WERI-Rb-1 (cell line): ENCODE data around the gene GADL1.

Source experiments
- DNase-seq: peaks from one replicate; pipeline ENCODE4 v3.0.0-alpha.2; 2020
- H3K27ac ChIP-seq: fragments of 250-450 bp; sonication (Bioruptor Pico); 2 replicates; pipeline ENCODE4 v1.5.1; 2020; ENCODE audit warnings: mild to moderate bottlenecking, moderate library complexity
- H3K27me3 ChIP-seq: fragments of 250-450 bp; sonication (Bioruptor Pico); 2 replicates; pipeline ENCODE4 v1.5.1; 2021; ENCODE audit warnings: mild to moderate bottlenecking, low read depth, moderate library complexity; ENCODE audit not compliant: insufficient read depth, severe bottlenecking
- H3K36me3 ChIP-seq: fragments of 250-450 bp; sonication (Bioruptor Pico); 2 replicates; pipeline ENCODE4 v1.5.1; 2020; ENCODE audit warnings: mild to moderate bottlenecking, moderate library complexity
- H3K4me3 ChIP-seq: 2 replicates; pipeline ENCODE4 v1.5.1; 2011; ENCODE audit warnings: low read depth, mild to moderate bottlenecking, control low read depth, low read length
- H3K9me3 ChIP-seq: fragments of 250-450 bp; sonication (Bioruptor Pico); 2 replicates; pipeline ENCODE4 v1.5.1; 2021; ENCODE audit warnings: mild to moderate bottlenecking, moderate library complexity; ENCODE audit not compliant: severe bottlenecking
- TF ChIP-seq, protein P1 (sequence below): IDR thresholded peaks from 2 replicates; pipeline ENCODE4 v1.5.1; 2011; ENCODE audit warnings: low read depth, mild to moderate bottlenecking, control low read depth, inconsistent platforms, low read length

GADL1 gene

DNA sequence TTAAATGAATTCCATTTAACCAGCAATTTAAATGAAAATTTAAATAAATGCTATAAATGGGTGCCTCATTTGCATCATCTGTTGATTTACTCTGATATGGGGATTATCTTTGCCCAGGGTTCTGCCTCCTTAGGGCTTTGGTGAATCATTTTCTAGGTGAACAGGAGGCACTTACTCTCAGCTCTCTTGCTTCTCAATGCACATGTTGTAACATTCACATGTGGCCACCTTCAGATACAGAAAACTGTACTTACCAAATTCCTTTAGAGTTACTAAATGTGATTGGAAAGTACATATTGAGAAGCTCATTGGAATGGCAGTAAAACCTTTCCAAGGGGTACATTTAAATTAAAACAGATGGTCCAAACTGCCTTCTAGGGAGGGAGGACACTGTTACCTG is 20.8 kb downstream of the GADL1 start:
- H3K9me3 ChIP-seq: no peaks in the 10 kb centered on the region
- TF ChIP-seq, protein P1, sequence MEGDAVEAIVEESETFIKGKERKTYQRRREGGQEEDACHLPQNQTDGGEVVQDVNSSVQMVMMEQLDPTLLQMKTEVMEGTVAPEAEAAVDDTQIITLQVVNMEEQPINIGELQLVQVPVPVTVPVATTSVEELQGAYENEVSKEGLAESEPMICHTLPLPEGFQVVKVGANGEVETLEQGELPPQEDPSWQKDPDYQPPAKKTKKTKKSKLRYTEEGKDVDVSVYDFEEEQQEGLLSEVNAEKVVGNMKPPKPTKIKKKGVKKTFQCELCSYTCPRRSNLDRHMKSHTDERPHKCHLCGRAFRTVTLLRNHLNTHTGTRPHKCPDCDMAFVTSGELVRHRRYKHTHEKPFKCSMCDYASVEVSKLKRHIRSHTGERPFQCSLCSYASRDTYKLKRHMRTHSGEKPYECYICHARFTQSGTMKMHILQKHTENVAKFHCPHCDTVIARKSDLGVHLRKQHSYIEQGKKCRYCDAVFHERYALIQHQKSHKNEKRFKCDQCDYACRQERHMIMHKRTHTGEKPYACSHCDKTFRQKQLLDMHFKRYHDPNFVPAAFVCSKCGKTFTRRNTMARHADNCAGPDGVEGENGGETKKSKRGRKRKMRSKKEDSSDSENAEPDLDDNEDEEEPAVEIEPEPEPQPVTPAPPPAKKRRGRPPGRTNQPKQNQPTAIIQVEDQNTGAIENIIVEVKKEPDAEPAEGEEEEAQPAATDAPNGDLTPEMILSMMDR: no peak
- H3K36me3 ChIP-seq: no peaks in the 10 kb centered on the region
- no peaks in the 10 kb centered on the region for H3K27me3 ChIP-seq
- DNase-seq: no peak
- H3K27ac ChIP-seq: no peak overlapping the region
- no peak overlapping the region for H3K4me3 ChIP-seq

DNA sequence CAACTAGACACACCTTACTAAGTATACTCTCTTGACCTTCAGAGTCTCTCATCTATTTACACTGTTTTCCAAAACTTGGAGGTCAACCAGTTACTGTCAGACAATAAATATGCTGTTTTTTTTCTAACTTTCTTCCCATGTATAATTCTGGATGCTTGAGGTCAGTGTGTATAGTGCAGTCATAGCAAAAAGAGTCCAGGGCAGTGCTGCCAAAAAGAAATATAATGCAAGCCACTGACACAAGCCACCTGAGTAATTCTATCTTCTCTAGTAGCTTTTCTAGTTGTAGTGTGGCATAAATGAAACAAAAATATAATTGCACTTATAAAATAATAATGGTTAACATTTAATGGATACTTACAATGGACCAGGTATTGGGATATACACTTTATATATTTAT is 21.6 kb downstream of the GADL1 start:
- H3K36me3 ChIP-seq: no peaks in the 10 kb centered on the region
- no peaks in the 10 kb centered on the region for H3K9me3 ChIP-seq
- H3K4me3 ChIP-seq: no peak overlapping the region
- no peak for DNase-seq
- TF ChIP-seq, protein P1: no peak
- H3K27me3 ChIP-seq: no peaks in the 10 kb centered on the region
- H3K27ac ChIP-seq: no peak overlapping the region

DNA sequence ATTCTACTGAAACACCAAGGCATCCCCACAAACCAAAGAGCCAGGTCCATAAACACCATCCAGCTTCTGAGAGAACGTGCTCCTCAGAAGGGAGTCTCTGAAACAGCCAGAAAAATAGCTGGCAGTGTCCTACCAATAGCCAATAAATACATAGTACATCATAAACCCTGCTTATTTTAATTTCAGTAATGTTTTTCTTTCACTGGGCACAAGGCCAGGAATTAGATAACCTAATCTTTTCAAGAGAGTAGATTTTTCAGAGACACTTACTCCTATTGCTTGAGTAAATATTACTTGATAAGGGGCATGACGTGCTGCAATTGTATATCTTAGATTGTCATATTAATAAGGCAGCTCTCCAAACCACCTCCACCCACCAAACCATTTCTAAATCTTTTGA is 22.7 kb downstream of the GADL1 start:
- no peaks in the 10 kb centered on the region for H3K36me3 ChIP-seq
- H3K9me3 ChIP-seq: no peaks in the 10 kb centered on the region
- TF ChIP-seq, protein P1: no peak
- no peak for DNase-seq
- H3K27ac ChIP-seq: no peak overlapping the region
- H3K4me3 ChIP-seq: no peak overlapping the region
- H3K27me3 ChIP-seq: no peaks in the 10 kb centered on the region

DNA sequence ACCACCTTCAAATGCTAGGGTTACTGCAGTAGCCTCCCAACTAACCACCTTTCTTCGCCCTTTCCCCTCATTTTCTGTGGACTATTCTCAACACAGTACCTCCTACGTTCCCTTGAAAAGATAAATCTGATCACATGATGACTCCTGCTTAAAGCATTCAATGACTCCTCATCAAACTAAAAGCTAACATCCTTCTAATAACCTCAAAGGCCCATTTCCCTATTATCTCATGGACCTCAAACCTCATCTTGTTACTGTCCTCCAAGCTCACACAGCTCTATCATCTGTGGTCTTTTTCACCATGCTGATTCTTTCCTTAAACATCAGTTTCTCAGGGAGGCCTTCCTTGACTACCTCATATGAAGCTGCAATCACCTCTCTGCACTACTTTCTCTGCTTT is 29.6 kb downstream of the GADL1 start:
- TF ChIP-seq, protein P1: no peak
- H3K27ac ChIP-seq: no peak overlapping the region
- no peaks in the 10 kb centered on the region for H3K9me3 ChIP-seq
- no peaks in the 10 kb centered on the region for H3K36me3 ChIP-seq
- H3K4me3 ChIP-seq: no peak overlapping the region
- no peak for DNase-seq
- no peaks in the 10 kb centered on the region for H3K27me3 ChIP-seq

DNA sequence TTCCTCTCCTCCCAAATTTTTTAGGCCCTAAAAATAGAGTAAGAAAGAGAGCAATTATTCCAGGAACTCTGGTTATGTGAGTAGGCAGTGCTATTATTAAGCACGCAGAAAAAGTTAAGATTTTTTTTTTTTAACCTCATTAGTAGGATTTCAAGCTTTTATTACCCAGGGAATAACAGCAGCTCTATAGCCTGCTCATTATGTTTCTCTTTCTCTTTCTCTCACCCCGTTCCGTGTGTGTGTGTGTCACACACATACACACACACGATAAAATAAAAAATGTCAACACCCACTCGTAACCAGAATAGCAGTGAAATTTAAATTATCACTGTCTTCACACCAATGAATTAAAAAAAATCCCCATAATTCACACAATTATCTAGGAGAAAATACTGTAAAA is 30.3 kb downstream of the GADL1 start:
- TF ChIP-seq, protein P1: no peak
- no peak overlapping the region for H3K27ac ChIP-seq
- no peaks in the 10 kb centered on the region for H3K9me3 ChIP-seq
- no peaks in the 10 kb centered on the region for H3K36me3 ChIP-seq
- H3K4me3 ChIP-seq: no peak overlapping the region
- no peaks in the 10 kb centered on the region for H3K27me3 ChIP-seq
- DNase-seq: no peak

DNA sequence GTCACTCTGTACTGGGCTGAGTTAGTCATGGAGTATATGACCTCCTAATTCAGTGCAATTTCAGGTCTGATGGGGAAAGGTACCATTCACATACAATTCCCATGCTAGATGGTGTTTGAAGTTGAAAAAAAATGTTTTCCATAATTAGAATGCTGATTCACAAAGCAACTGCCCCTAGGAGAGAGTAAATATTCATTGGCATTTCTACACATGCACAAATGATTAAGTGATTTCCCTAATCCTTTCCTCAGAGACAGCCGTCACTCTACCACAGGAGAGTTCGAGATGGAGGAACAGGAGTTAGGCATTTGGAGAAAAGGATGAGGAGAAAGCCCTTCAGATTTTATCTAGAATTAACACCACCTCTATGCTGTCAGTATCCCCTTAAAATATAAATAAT is 32.5 kb downstream of the GADL1 start:
- H3K27me3 ChIP-seq: no peaks in the 10 kb centered on the region
- H3K4me3 ChIP-seq: no peak overlapping the region
- H3K9me3 ChIP-seq: no peaks in the 10 kb centered on the region
- H3K27ac ChIP-seq: no peak overlapping the region
- TF ChIP-seq, protein P1: no peak
- no peaks in the 10 kb centered on the region for H3K36me3 ChIP-seq
- no peak for DNase-seq
